ENCODE measurements around the gene SLC39A6.
"Not testable (repeated sequence)": the region's sequence is repeated elsewhere in the genome, so short reads cannot be mapped to it uniquely, and the experiment has no call there.

Gene SLC39A6

GRCh38 chr18:36092116-36092515 lies 37.0 kb downstream of the SLC39A6 start:
- H3K4me3 ChIP-seq (ENCODE audit: low read depth, low read length); H3K27me3 ChIP-seq (ENCODE audit: control insufficient read depth, insufficient read depth, low read length): not testable (repeated sequence)

GRCh38 chr18:36089001-36089400 lies 40.1 kb downstream of the SLC39A6 start:
- Histone ChIP-seq H3K4me3 (ENCODE audit: low read depth, low read length) (no peak overlapping the region), H3K9me3 (ENCODE audit: control insufficient read depth, insufficient read depth, low read length) (no peaks in the 10 kb centered on the region), H3K9ac (ENCODE audit: low read depth, low read length) (no peak overlapping the region), H3K27me3 (ENCODE audit: control insufficient read depth, insufficient read depth, low read length) (no peaks in the 10 kb centered on the region), H3K36me3 (ENCODE audit: control insufficient read depth, insufficient read depth, low read length) (no peaks in the 10 kb centered on the region), H3K4me1 (ENCODE audit: control insufficient read depth, insufficient read depth, low read length) (no peaks in the 10 kb centered on the region)

More at GRCh38 chr18:36092116-36092515, 37.0 kb downstream of the SLC39A6 start:
- not testable (repeated sequence) for H3K4me1 ChIP-seq (ENCODE audit: control insufficient read depth, insufficient read depth, low read length); H3K9ac ChIP-seq (ENCODE audit: low read depth, low read length); H3K36me3 ChIP-seq (ENCODE audit: control insufficient read depth, insufficient read depth, low read length); H3K9me3 ChIP-seq (ENCODE audit: control insufficient read depth, insufficient read depth, low read length)

DNA sequence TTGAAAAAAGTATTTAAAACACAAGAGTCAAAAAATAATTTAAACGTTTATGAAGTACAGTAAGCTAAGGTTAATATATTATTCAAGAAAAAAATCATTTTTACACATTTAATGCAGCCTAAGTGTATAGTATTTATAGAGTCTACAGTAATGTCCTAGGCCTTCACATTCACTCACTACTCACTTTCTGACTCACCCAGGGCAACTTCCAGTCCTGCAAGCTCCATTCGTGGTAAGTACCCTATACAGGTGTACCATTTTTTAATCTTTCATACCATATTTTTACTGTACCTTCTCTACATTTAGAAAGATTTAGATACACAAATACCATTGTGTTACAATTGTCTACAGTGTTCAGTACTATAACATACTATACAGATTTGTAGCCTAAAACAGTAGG lies 40.9 kb downstream of the SLC39A6 start:
- Histone ChIP-seq H3K4me1 (ENCODE audit: control insufficient read depth, insufficient read depth, low read length) (no peaks in the 10 kb centered on the region), H3K4me3 (ENCODE audit: low read depth, low read length) (no peak overlapping the region), H3K27me3 (ENCODE audit: control insufficient read depth, insufficient read depth, low read length) (no peaks in the 10 kb centered on the region), H3K9ac (ENCODE audit: low read depth, low read length) (no peak overlapping the region), H3K36me3 (ENCODE audit: control insufficient read depth, insufficient read depth, low read length) (no peaks in the 10 kb centered on the region), H3K9me3 (ENCODE audit: control insufficient read depth, insufficient read depth, low read length) (no peaks in the 10 kb centered on the region)

GRCh38 chr18:36086186-36086585 lies 43.0 kb downstream of the SLC39A6 start:
- H3K4me3 ChIP-seq (ENCODE audit: low read depth, low read length): no peak overlapping the region
- no peak overlapping the region for H3K9ac ChIP-seq (ENCODE audit: low read depth, low read length)
- no peaks in the 10 kb centered on the region for H3K27me3 ChIP-seq (ENCODE audit: control insufficient read depth, insufficient read depth, low read length)
- no peaks in the 10 kb centered on the region for H3K36me3 ChIP-seq (ENCODE audit: control insufficient read depth, insufficient read depth, low read length)
- H3K9me3 ChIP-seq (ENCODE audit: control insufficient read depth, insufficient read depth, low read length): no peaks in the 10 kb centered on the region
- H3K4me1 ChIP-seq (ENCODE audit: control insufficient read depth, insufficient read depth, low read length): no peaks in the 10 kb centered on the region

- H3K4me1 ChIP-seq (ENCODE audit: control insufficient read depth, insufficient read depth, low read length): no peaks in the 10 kb centered on the region
- no peaks in the 10 kb centered on the region for H3K9me3 ChIP-seq (ENCODE audit: control insufficient read depth, insufficient read depth, low read length)
- no peaks in the 10 kb centered on the region for H3K36me3 ChIP-seq (ENCODE audit: control insufficient read depth, insufficient read depth, low read length)
- H3K27me3 ChIP-seq (ENCODE audit: control insufficient read depth, insufficient read depth, low read length): no peaks in the 10 kb centered on the region
- H3K9ac ChIP-seq (ENCODE audit: low read depth, low read length): no peak overlapping the region
- no peak overlapping the region for H3K4me3 ChIP-seq (ENCODE audit: low read depth, low read length)
Measured at GRCh38 chr18:36085195-36085594, 43.9 kb downstream of the SLC39A6 start.

- H3K4me1 ChIP-seq (ENCODE audit: control insufficient read depth, insufficient read depth, low read length): no peaks in the 10 kb centered on the region
- H3K9me3 ChIP-seq (ENCODE audit: control insufficient read depth, insufficient read depth, low read length): no peaks in the 10 kb centered on the region
- no peaks in the 10 kb centered on the region for H3K36me3 ChIP-seq (ENCODE audit: control insufficient read depth, insufficient read depth, low read length)
- H3K9ac ChIP-seq (ENCODE audit: low read depth, low read length): no peak overlapping the region
- no peak overlapping the region for H3K4me3 ChIP-seq (ENCODE audit: low read depth, low read length)
- no peaks in the 10 kb centered on the region for H3K27me3 ChIP-seq (ENCODE audit: control insufficient read depth, insufficient read depth, low read length)
Measured at GRCh38 chr18:36083729-36084128, 45.4 kb downstream of the SLC39A6 start.

GRCh38 chr18:36081118-36081517 lies 48.0 kb downstream of the SLC39A6 start:
- H3K9me3 ChIP-seq (ENCODE audit: control insufficient read depth, insufficient read depth, low read length); H3K9ac ChIP-seq (ENCODE audit: low read depth, low read length); H3K4me3 ChIP-seq (ENCODE audit: low read depth, low read length); H3K36me3 ChIP-seq (ENCODE audit: control insufficient read depth, insufficient read depth, low read length); H3K4me1 ChIP-seq (ENCODE audit: control insufficient read depth, insufficient read depth, low read length); H3K27me3 ChIP-seq (ENCODE audit: control insufficient read depth, insufficient read depth, low read length): not testable (repeated sequence)

GRCh38 chr18:36078751-36079529 lies 50.2 kb downstream of the SLC39A6 start:
- Histone ChIP-seq H3K9me3 (ENCODE audit: control insufficient read depth, insufficient read depth, low read length) (no peaks in the 10 kb centered on the region), H3K9ac (ENCODE audit: low read depth, low read length) (no peak overlapping the region), H3K36me3 (ENCODE audit: control insufficient read depth, insufficient read depth, low read length) (no peaks in the 10 kb centered on the region), H3K4me1 (ENCODE audit: control insufficient read depth, insufficient read depth, low read length) (no peaks in the 10 kb centered on the region), H3K27me3 (ENCODE audit: control insufficient read depth, insufficient read depth, low read length) (no peaks in the 10 kb centered on the region), H3K4me3 (ENCODE audit: low read depth, low read length) (no peak overlapping the region)

DNA sequence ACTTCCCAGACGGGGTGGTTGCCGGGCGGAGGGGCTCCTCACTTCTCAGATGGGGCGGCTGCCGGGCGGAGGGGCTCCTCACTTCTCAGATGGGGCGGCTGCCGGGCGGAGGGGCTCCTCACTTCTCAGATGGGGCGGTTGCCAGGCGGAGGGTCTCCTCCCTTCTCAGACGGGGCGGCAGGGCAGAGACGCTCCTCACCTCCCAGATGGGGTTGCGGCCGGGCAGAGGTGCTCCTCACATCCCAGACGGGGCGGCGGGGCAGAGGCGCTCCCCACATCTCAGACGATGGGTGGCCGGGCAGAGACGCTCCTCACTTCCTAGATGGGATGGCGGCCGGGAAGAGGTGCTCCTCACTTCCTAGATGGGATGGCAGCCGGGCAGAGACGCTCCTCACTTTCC lies 51.4 kb downstream of the SLC39A6 start:
- H3K4me3 ChIP-seq (ENCODE audit: low read depth, low read length); H3K9me3 ChIP-seq (ENCODE audit: control insufficient read depth, insufficient read depth, low read length); H3K9ac ChIP-seq (ENCODE audit: low read depth, low read length): not testable (repeated sequence)

GRCh38 chr18:36075862-36076587 lies 53.1 kb downstream of the SLC39A6 start:
- H3K4me1 ChIP-seq (ENCODE audit: control insufficient read depth, insufficient read depth, low read length): no peaks in the 10 kb centered on the region
- no peaks in the 10 kb centered on the region for H3K9me3 ChIP-seq (ENCODE audit: control insufficient read depth, insufficient read depth, low read length)
- no peak overlapping the region for H3K4me3 ChIP-seq (ENCODE audit: low read depth, low read length)
- H3K27me3 ChIP-seq (ENCODE audit: control insufficient read depth, insufficient read depth, low read length): no peaks in the 10 kb centered on the region
- no peak overlapping the region for H3K9ac ChIP-seq (ENCODE audit: low read depth, low read length)
- H3K36me3 ChIP-seq (ENCODE audit: control insufficient read depth, insufficient read depth, low read length): no peaks in the 10 kb centered on the region

More for the DNA sequence above, 51.4 kb downstream of the SLC39A6 start:
- H3K36me3 ChIP-seq (ENCODE audit: control insufficient read depth, insufficient read depth, low read length); H3K27me3 ChIP-seq (ENCODE audit: control insufficient read depth, insufficient read depth, low read length); H3K4me1 ChIP-seq (ENCODE audit: control insufficient read depth, insufficient read depth, low read length): not testable (repeated sequence)

GRCh38 chr18:36074435-36074834 lies 54.7 kb downstream of the SLC39A6 start:
- Histone ChIP-seq H3K4me1 (ENCODE audit: control insufficient read depth, insufficient read depth, low read length) (no peaks in the 10 kb centered on the region), H3K9me3 (ENCODE audit: control insufficient read depth, insufficient read depth, low read length) (no peaks in the 10 kb centered on the region), H3K9ac (ENCODE audit: low read depth, low read length) (no peak overlapping the region), H3K36me3 (ENCODE audit: control insufficient read depth, insufficient read depth, low read length) (no peaks in the 10 kb centered on the region), H3K4me3 (ENCODE audit: low read depth, low read length) (no peak overlapping the region), H3K27me3 (ENCODE audit: control insufficient read depth, insufficient read depth, low read length) (no peaks in the 10 kb centered on the region)

DNA sequence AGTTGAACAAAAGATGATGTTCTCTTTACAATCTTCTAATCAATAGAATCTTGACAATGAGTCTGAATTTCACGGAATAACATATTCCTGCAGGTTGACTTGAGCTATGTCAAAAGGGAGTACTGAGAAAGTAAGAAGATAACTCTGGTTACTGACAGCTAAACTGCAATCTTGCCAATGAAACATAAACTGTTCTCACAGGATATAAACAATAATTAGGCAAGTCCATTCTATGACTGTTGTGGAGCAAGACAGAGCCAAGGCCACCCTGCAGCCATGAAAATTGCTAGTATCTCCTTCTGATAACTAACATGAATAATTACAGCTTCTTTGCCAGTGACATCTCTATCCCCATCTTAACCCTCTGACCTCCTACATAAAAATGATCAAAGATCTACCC lies 55.5 kb downstream of the SLC39A6 start:
- H3K36me3 ChIP-seq (ENCODE audit: control insufficient read depth, insufficient read depth, low read length): no peaks in the 10 kb centered on the region
- no peaks in the 10 kb centered on the region for H3K27me3 ChIP-seq (ENCODE audit: control insufficient read depth, insufficient read depth, low read length)
- no peaks in the 10 kb centered on the region for H3K9me3 ChIP-seq (ENCODE audit: control insufficient read depth, insufficient read depth, low read length)
- no peak overlapping the region for H3K9ac ChIP-seq (ENCODE audit: low read depth, low read length)
- H3K4me1 ChIP-seq (ENCODE audit: control insufficient read depth, insufficient read depth, low read length): no peaks in the 10 kb centered on the region
- H3K4me3 ChIP-seq (ENCODE audit: low read depth, low read length): no peak overlapping the region
